Cardiac septum (tissue), 1 donor: Measurements from ENCODE around the gene PTGES3L. TPM values are rescaled to one million over a fixed set of nuclear protein-coding genes. Genes with fewer than 3 reads are reported as not detected.

Experiments used
- DNase-seq: peaks from one replicate; pipeline ENCODE4 v3.0.0-alpha.2; 2020; ENCODE audit warnings: low spot score
- intact Hi-C: fragments of 100-400 bp; cut with DNase I; formaldehyde crosslinking; loops from one replicate; pipeline ENCODE4 v1.14.0; 2022
- long read RNA-seq: library from polyadenylated mRNA; unstranded; transcript quantifications from one replicate; pipeline ENCODE4 v2.0.0, GENCODE V29; 2021
- total RNA-seq: library from RNA; stranded (reverse); fragmentation: NEBNext Ultra II Directional; extraction: Animal tissue kit (Norgen Biotek cat#: 25700); gene quantifications from one replicate; pipeline ENCODE4 v1.2.1, GENCODE V29; 2021
- donor health status: DM: no; HTN: no; CAD: no.

PTGES3L gene
- total RNA-seq = 51.2 TPM
- long read RNA-seq, transcript PTGES3L-206 (7 exons, 855 nt) = major isoform, 25 of 35 reads
- long read RNA-seq, partial matches to known transcripts = 0 of 35 reads
- long read RNA-seq, other reads (novel, unspliced or antisense) = 2 of 35 reads

GRCh38 chr17:42979511-42980273 lies at the start of gene PTGES3L:
PTGES3L (minus strand) TSS chr17:42980080; CDS start chr17:42980053, 27 bp downstream.
- intact Hi-C loops = loop anchor here (2.0 kb wide), 2 partner anchors 15 to 17 kb away; partner anchors contain the start of gene AARSD1
- peak; percentile 84 for DNase-seq

DNA sequence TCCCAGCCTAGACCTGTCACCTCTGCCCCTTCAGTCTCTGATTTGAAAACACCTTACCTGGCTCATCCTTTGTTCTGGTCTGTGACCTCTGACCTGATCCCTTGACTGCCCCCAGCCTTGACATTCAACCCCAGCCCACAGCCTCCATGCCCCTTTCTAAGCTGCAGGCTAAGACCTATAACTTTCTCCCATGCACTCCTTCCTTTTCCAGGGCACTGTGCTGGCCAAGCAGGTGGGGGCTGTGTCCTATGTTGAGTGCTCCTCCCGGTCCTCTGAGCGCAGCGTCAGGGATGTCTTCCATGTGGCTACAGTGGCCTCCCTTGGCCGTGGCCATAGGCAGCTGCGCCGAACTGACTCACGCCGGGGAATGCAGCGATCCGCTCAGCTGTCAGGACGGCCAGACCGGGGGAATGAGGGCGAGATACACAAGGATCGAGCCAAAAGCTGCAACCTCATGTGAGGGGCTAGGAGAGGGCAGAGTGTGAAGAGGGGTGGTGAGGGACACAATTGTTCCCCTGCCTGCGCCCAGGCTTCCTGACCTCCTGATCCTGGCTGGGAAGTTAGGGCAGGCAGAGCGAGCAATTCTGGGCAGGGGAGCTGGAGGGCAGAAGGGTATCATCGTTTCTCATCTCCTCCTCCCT lies 48.5 kb upstream of the PTGES3L start:
- intact Hi-C loops = loop anchor here (10.0 kb wide), 1 partner anchor 306 kb away; no protein-coding TSS in a partner anchor
- no peak for DNase-seq

DNA sequence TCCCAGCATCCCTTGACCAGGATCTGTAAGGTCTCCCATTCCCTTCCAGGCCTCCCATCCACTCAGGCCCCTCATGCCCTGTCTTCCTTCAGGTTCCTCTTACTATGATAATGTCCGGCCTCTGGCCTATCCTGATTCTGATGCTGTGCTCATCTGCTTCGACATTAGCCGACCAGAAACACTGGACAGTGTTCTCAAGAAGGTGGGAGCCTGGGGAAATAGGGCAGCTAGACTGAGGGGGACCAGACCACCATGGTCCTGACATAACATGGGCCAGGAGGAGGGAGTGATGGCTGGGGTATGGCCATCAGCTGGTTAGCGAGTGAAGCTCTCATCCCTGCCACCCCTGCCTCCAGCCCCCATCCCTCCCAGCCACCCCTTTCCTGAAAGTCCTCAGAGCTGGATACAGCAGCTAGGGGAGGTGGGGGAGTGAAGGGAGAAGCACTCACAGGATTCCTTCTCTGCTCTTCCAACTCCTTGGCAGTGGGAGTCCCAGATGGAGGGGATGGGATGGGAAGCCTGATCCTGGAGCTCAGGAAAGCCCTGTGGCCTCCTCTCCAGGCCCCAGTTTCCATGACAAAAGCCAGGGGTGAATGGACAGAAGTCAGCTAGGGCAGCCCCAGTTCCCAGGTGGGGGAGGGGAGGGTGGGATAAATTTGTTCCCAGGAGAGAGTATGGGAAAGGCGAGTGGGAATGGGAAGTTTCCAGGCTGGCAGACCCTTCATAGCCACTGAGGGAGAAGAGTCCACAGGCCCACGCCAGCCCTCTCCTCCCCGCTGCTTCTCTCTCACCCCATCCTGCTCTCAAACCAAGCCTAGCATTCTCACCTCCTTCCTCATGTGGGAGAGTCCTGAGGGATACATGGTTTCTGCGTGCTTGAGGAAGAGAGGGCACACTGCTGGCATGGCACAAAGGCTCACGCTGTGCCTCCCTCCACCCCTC lies 47.5 kb upstream of the PTGES3L start:
- no peak for DNase-seq
- intact Hi-C loops = loop anchor here (10.0 kb wide), 1 partner anchor 307 kb away; no protein-coding TSS in a partner anchor

- no peak for DNase-seq
- intact Hi-C loops = loop anchor here (10.0 kb wide), 1 partner anchor 308 kb away; no protein-coding TSS in a partner anchor
Observed at GRCh38 chr17:43026595-43026994, 46.7 kb upstream of the PTGES3L start.

DNA sequence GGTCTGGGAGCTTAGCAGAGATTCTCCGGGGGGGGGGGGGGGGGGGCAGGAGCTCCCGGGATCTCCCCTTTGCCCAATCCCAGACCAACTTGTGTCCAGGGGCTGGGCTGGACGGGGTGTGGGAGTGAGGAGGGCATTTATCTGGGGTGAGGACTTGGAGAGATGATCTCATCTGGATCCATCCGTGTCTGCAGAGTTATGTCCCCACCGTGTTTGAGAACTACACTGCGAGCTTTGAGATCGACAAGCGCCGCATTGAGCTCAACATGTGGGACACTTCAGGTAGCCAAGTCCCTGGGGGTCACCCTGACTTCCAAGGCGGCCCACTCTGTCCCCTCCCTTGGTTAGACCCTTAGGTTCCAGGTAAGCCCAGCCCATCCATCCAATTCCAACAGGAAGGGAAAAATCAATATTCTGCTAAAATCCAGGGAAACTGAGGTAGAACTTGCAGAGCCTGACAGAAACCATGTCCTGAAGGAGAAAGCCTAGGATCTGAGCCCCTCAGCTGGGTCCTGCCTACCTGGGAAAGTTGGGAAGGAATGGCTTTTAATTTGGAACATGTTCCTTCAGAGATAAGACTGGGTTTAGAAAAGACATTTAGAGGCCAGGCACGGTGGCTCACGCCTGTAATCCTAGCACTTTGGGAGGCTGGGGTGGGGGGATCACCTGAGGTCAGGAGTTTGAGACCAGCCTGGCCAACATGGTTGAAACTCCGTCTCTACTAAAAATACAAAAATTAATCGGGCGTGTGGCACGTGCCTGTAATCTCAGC lies 46.1 kb upstream of the PTGES3L start:
- DNase-seq = no peak
- intact Hi-C loops = loop anchor here (10.0 kb wide), 1 partner anchor 309 kb away; no protein-coding TSS in a partner anchor

- DNase-seq = no peak
- intact Hi-C loops = loop anchor here (10.0 kb wide), 1 partner anchor 310 kb away; no protein-coding TSS in a partner anchor
Observed at GRCh38 chr17:43025290-43025657, 45.4 kb upstream of the PTGES3L start.

DNA sequence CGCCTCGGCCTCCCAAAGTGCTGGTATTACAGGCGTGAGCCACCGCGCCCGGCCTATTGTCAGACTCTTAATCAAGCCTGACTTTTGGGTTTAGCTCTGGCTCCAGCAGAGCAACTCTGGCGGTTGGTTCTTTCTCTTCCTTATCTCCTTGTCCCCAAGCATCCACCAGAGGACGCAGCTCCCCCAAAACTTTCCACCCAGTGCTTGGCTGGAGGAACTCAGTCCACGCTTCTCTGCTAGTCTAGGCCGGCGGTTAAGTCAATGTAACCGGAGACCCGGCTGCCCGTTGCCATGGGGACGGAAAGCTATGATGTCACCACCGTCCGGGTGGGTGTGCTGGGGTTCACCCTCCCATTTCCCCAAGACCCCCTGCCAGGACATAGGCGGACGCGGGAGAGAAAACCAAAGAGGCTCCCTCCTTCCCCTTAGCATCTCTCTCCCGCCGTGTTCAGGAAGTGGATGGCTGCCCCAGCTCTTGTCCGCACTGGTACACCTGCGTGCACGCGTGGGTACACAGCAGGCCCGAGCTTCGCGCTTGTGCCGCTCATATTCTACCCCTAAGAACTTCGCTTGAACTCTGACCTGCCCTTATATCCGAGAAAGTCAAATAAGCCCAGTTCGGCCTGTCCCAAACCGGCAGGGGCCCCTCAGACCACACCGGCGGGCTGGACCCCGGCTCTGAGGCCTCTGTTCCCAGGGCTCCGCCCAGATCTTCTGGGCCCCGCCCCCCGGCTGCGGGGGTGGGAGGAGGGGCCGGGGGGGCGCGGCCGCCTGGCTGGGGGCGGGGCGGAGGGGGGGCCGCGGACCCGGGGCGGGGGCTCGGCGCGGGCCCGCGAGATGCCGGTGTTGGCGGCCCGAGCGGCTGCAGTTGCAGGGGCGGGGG lies 44.8 kb upstream of the PTGES3L start, which contains the start of gene RND2:
Gene RND2 (plus strand): TSS at position 825 of the 883 bp plus-strand sequence. CDS start 117 bp downstream, outside the sequence.
- DNase-seq = peak; percentile 89
- intact Hi-C loops = loop anchor here (1.0 to 10.0 kb wide), 3 partner anchors 101 to 310 kb away; partner anchors contain the start of genes BRCA1 and NBR1

DNA sequence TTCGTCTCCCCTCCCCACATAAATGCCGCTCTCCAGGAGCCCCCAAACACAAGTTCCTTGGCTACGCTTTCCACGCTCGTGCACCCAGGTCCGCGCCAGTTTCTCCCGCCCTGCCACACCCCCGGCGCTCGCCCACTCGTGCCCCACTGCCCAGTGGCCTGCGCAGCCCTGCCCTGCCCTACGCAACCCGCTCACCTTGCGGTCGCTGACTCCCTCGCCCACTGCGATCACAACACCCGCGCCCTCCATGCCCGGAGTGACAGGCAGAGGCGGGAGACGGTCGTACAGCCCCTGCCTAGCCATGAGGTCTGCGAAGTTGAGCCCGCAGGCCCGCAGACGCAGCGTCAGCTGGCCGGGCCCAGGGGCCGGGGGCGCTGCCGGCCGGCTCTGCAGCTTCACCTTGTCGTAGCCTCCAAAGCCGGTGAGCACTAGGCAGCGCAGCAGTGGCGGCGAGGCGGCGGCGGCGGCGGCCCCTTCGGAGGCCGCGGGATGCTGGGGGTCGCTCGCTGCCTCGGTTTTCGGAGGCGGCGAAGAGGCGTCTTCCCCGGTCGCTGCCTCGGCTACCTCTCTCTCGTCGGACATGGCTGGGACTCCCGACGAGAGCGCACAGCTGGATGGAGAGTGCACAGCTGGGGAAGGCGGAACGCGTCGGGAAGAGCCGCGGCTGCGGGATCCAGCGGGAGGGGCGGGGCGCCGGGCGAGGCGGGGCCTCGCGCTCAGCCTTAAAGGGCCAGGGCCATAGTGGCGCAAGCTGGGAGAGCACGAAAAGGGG lies 42.0 kb upstream of the PTGES3L start, which contains the start of gene VAT1:
Gene VAT1 (minus strand): TSS at position 645 of the 772 bp plus-strand sequence. CDS start 63 bp downstream, at position 582.
- intact Hi-C loops = loop anchor here (5.0 to 10.0 kb wide), 2 partner anchors 150 to 313 kb away; partner anchors contain the start of gene NBR1
- peak; percentile 94 for DNase-seq

DNA sequence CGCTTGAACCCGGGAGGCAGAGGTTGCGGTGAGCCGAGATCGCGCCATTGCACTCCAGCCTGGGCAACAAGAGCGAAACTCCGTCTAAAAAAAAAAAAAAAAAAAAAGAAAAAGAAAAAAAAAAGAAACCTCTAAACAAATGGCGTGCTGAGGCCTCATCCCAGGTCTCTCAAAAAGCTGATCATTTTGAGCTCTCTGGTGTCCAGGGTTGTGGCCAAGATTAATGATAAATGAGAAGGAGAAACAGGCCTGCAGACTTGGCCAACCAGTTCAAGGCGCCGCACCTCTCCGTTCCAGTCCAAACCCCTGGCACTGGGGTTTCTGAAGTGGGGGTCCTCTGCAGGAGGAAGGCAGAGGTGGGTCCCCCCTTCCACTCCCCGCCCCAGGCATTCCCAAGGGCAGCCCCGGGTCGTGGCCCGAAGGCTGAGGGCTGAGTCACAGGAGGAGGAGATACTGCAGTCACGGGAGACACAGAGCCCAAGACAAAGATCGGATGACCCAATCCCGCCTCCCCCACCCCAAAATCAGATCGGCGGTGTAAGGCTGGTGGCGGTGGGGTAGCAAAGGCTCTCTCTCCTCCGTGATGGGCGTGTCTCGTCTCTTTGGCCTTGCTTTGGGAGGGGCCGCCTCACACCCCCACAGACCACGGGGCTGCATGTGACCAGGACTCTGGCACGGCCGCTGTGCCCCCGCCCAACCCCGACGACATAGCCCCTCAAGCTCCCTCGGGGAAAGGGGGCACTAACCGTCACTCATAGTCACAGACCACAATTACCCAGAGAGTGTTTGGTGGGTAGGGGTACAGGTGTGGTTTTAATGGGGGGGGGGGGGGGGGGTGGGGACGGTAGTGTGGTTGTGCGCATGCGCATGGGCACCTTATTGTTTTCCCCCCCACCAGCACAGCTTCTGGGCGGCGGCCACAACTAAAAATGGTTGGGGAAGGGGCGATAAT lies 41.2 kb upstream of the PTGES3L start:
- peak; percentile 86 for DNase-seq
- intact Hi-C loops = loop anchor here (5.0 to 10.0 kb wide), 2 partner anchors 151 to 314 kb away; partner anchors contain the start of gene NBR1

DNA sequence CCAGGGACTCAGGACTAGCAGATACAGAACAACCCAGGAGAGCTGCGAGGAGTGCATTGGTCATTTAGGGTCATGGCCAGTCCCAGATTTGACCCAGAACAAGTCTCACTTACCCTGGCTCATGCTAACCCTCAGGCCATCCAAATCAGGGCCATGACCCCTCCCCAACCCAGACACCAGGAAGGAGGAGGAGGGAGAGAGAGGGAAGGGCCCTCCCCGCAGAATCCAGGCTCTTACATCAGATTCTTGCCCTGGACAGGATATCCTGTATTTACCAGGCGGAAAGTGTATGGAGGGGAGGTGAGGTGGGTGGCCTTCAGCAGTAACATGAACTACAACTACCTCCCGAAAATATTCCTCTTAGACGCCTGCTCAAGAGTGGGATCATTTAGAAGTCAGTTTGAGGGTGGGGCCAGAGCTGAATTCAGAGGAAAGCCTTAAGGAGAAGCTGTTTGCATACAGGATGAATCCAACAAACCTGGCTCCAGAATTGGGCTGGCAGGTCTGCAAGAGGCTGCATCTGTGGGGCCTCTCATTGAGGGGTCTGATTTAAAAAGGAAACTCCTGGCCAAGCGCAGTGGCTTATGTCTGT lies 40.2 kb upstream of the PTGES3L start:
- intact Hi-C loops = loop anchor here (5.0 to 10.0 kb wide), 2 partner anchors 152 to 315 kb away; partner anchors contain the start of gene NBR1
- DNase-seq = no peak

- intact Hi-C loops = no loop called here
- DNase-seq = no peak
Observed at GRCh38 chr17:43019418-43019817, 39.5 kb upstream of the PTGES3L start.

- intact Hi-C loops = no loop called here
- DNase-seq = no peak
Observed at GRCh38 chr17:43018932-43019331, 39.1 kb upstream of the PTGES3L start.

DNA sequence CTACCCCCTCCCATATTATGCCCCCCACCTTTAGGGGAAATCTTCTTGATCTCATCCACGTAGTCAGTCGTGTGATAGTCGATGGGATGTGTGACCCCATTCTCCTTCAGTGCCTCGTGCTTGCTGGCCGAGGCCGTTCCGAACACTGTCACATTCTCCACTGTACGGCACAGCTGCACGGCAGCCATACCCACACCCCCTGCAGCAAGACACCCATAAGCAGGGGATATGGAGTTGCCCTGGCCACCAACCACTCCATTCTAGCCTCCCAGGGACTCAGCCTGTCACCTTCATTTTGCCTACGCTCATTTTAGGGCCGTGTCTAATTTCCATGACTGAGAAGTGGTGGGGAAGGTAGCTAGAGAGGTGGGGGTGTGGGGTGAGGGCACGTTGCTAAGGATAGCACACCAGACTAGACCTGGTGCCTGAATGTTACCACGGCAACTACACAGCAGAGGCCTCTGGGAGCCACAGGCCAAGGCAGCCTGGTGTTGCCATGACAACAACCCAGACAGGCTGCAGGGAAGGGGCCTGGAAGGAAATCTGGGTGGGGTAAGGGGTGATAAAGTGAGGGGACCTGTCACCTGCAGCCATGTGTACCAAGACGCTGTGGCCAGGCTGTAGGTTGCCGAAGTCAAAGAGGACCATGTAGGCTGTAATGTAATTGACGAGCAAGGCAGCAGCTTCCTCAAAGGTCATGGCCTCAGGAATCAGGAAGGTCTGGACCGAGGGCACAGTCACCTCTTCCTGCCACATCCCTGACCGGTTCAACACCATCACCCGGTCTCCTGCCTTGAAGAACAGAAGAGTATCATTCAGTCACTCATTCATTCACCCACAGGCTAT lies 38.4 kb upstream of the PTGES3L start:
- no peak for DNase-seq
- intact Hi-C loops = no loop called here

- intact Hi-C loops = no loop called here
- DNase-seq = no peak
Observed at GRCh38 chr17:43016216-43016615, 36.3 kb upstream of the PTGES3L start.
